ENCODE data around the gene G3BP2. TPM values are rescaled to one million over a fixed set of nuclear protein-coding genes. Genes with fewer than 3 reads are reported as not detected.
A peak's percentile ranks its signal among the peaks of the same experiment; 100 is the strongest.

G3BP2 gene
- total and polyA plus RNA-seq, 2 of the 8 experiments (the other 6 are each of a cell fraction or from before 2014, with no cell fraction given) = 83.7 to 378 TPM

DNA sequence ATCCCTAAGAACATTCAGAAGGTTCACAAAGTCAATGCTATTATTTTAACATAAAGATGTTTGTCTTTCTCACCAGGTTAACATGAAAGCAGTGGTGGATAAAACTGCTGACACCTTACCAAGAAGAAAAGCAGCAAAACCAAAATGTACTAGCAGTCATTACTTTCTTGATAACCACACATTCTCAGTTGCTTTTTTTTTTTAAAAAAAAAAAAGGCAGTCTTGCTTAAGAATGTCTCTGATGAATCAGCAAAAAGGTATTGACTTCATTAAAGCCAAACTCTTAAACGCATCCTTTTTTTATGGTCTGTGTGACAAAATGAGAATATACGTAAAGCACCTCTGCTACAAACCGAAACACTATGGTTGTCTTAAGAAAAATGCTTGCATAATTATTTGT, 74.8 kb downstream of the G3BP2 start:
- H2BK20ac ChIP-seq (ENCODE audit: low read length) = no peak overlapping the region
- no peak overlapping the region for H3K4me3 ChIP-seq (ENCODE audit: extremely low read depth in 1 of 4, insufficient read depth in 2 of 4, low read depth in 3 of 4, low read length in 4 of 4)
- no peaks in the 10 kb centered on the region for H3K79me2 ChIP-seq (ENCODE audit: control insufficient read depth in 1 of 2, insufficient read depth in 2 of 2, low read length in 2 of 2)
- H4K20me1 ChIP-seq (replicated peaks in 1 of 2; ENCODE audit: control insufficient read depth in 1 of 2, insufficient read depth in 2 of 2, low read length in 2 of 2) = no peaks in the 10 kb centered on the region
- H2BK12ac ChIP-seq (ENCODE audit: low read depth, low read length) = no peak overlapping the region
- H4K8ac ChIP-seq (ENCODE audit: extremely low read depth, insufficient read depth, low read length) = no peak overlapping the region
- no peak overlapping the region for H4K5ac ChIP-seq (ENCODE audit: insufficient read length, low read depth, low read length)
- no peaks in the 10 kb centered on the region for H3K27me3 ChIP-seq (replicated peaks in 1 of 4; ENCODE audit: control insufficient read depth in 3 of 4, extremely low read depth in 1 of 4, insufficient read depth in 3 of 4, low read length in 3 of 4)
- H3K56ac ChIP-seq (replicated peaks; ENCODE audit: insufficient read length, low read depth, low read length) = no peak overlapping the region
- H3K27ac ChIP-seq (ENCODE audit: low read depth, low read length) = no peak overlapping the region
- no peak overlapping the region for H3K4me2 ChIP-seq (ENCODE audit: insufficient read depth in 1 of 2, low read depth in 2 of 2, low read length in 2 of 2)
- H2BK15ac ChIP-seq (ENCODE audit: low read length) = no peak overlapping the region
- H2AFZ ChIP-seq (ENCODE audit: low read length) = no peak overlapping the region
- H3K79me1 ChIP-seq (ENCODE audit: low read depth, low read length) = no peaks in the 10 kb centered on the region
- no peak overlapping the region for H3K4ac ChIP-seq (replicated peaks; ENCODE audit: insufficient read length, low read depth, low read length)
- H3K23ac ChIP-seq (ENCODE audit: insufficient read length) = no peak overlapping the region
- H3K9me3 ChIP-seq (ENCODE audit: insufficient read depth in 2 of 2, low read depth in 1 of 2, low read length in 1 of 2) = no peaks in the 10 kb centered on the region
- H3K4me1 ChIP-seq (replicated peaks in 1 of 4; ENCODE audit: control insufficient read depth in 3 of 4, insufficient read depth in 4 of 4, low read length in 3 of 4) = no peaks in the 10 kb centered on the region
- no peaks in the 10 kb centered on the region for H3K23me2 ChIP-seq (ENCODE audit: low read depth, low read length)
- no peaks in the 10 kb centered on the region for H3K36me3 ChIP-seq (ENCODE audit: control insufficient read depth in 2 of 4, insufficient read depth in 4 of 4, low read length in 3 of 4)
- ChIA-PET CTCF (ENCODE audit: partially characterized antibody) (no interaction called here), POLR2A (ENCODE audit: partially characterized antibody) (no interaction called here)
- H3K14ac ChIP-seq (ENCODE audit: insufficient read length) = no peak overlapping the region
- H3K9ac ChIP-seq (replicated peaks in 1 of 4; ENCODE audit: extremely low read depth in 1 of 4, low read depth in 3 of 4, low read length in 3 of 4) = no peak overlapping the region
- H2AK5ac ChIP-seq (ENCODE audit: low read depth, low read length) = no peak overlapping the region
- H3K18ac ChIP-seq (ENCODE audit: extremely low read depth, low read length) = no peak overlapping the region
- peak; percentile 19 for FAIRE-seq
- H2BK120ac ChIP-seq (replicated peaks; ENCODE audit: low read depth, low read length) = no peak overlapping the region
- no peak for DNase-seq (ENCODE audit: low read depth in 1 of 2, low spot score in 2 of 2)
- WGBS, 2 experiments (ENCODE audit: extremely low coverage in 1 of 2, insufficient coverage in 1 of 2, insufficient read length in 1 of 2, insufficient replicate concordance in 2 of 2, low coverage in 1 of 2, low lambda C conversion rate in 2 of 2, missing lambda C conversion rate in 1 of 2) = 88% methylated on average over 3 of the region's 3 CpGs; no CpG with 5 or more reads in 1 of the 2 experiments
- no peak overlapping the region for H2BK5ac ChIP-seq (ENCODE audit: low read depth, low read length)
- TF ChIP-seq MAFK (IDR thresholded peaks at IDR 0.05; ENCODE audit: low read depth, low read length) = peak; percentile 57
- no peak for TF ChIP-seq POLR2AphosphoS5 (IDR thresholded peaks at IDR 0.05; ENCODE audit: low read depth, low read length)
- H4K91ac ChIP-seq (replicated peaks; ENCODE audit: insufficient read length, low read length) = no peak overlapping the region
